Heart left ventricle (tissue), 16 donors: ENCODE measurements around the gene CNGA2. TPM values are rescaled to one million over a fixed set of nuclear protein-coding genes. Genes with fewer than 3 reads are reported as not detected.

ENCODE experiments used
- ATAC-seq, 4 donors: fragments of 200-7000 bp; cut with Tn5 transposase; one replicate each; pipeline ENCODE4 v1.9.1; 2020 to 2022; ENCODE audit warnings: moderate library complexity in 4 of 4, mild to moderate bottlenecking in 3 of 4, moderate number of reproducible peaks in 1 of 4
- DNase-seq, 5 donors: peaks; one replicate each; pipeline ENCODE4 v3.0.0-alpha.2; 2020
- H3K27ac ChIP-seq, 12 donors: fragments of 200-600 bp; sonication (generic) in 4 of 12; one replicate each; pipeline versions ENCODE4 v1.5.0 to v1.8.0; 2016 to 2022; ENCODE audit warnings: mild to moderate bottlenecking in 2 of 12
- H3K27me3 ChIP-seq, 9 donors: fragments of 200-600 bp; sonication (generic) in 2 of 9; one replicate each; pipeline versions ENCODE4 v1.5.1 to v1.8.0; 2016 to 2022; ENCODE audit warnings: mild to moderate bottlenecking in 3 of 9
- H3K36me3 ChIP-seq, 9 donors: fragments of 200-600 bp; sonication (generic) in 2 of 9; one replicate each; pipeline versions ENCODE4 v1.5.0 to v1.8.0; 2018 to 2022; ENCODE audit warnings: mild to moderate bottlenecking in 2 of 9
- H3K4me1 ChIP-seq, 12 donors: fragments of 200-600 bp; sonication (generic) in 4 of 12; one replicate each; pipeline versions ENCODE4 v1.5.0 to v1.8.0; 2016 to 2022; ENCODE audit warnings: mild to moderate bottlenecking in 3 of 12
- H3K4me3 ChIP-seq, 12 donors: fragments of 200-600 bp; sonication (generic) in 4 of 12; one replicate each; pipeline versions ENCODE4 v1.5.0 to v1.8.0; 2017 to 2022; ENCODE audit warnings: mild to moderate bottlenecking in 9 of 12, moderate library complexity in 4 of 12
- H3K9me3 ChIP-seq, 12 donors: fragments of 200-600 bp; sonication (generic) in 4 of 12; one replicate each; pipeline versions ENCODE4 v1.5.0 to v1.8.0; 2016 to 2022; ENCODE audit warnings: mild to moderate bottlenecking in 1 of 12
- CTCF ChIP-seq, 12 donors: fragments of 200-600 bp; sonication (generic) in 4 of 12; IDR thresholded peaks; one replicate each; pipeline versions ENCODE4 v1.5.0 to v1.8.0; 2018 to 2022; ENCODE audit warnings: antibody characterized with exemption in 12 of 12, mild to moderate bottlenecking in 5 of 12
- POLR2A ChIP-seq, 2 donors: fragments of 450-650 bp; IDR thresholded peaks; one replicate each; pipeline ENCODE4 v1.6.1; 2017; ENCODE audit warnings: antibody characterized with exemption in 2 of 2, mild to moderate bottlenecking in 2 of 2, moderate library complexity in 2 of 2
- WGBS, 4 donors: extraction: QIAGEN DNeasy Blood & Tissue Kit in 2 of 4; methylation state at CpG; one replicate each; pipeline versions ENCODE4 v1.1.5 to v1.1.7; 2013 to 2018; 5-methylcytosine and 5-hydroxymethylcytosine counted together
- intact Hi-C, 10 donors: fragments of 100-400 bp; cut with DNase I; formaldehyde crosslinking; loops; one replicate each; pipeline versions ENCODE4 v1.11.1 to v1.14.2; 2022
- polyA plus RNA-seq, 2 donors: library from polyadenylated mRNA; stranded (reverse); fragments of 200-250 nt; gene quantifications; one replicate each; pipeline ENCODE4 v1.2.3, GENCODE V29; 2013
- total RNA-seq, 9 donors: library from RNA; depleted of rRNA in 2 of 9; stranded (reverse); fragments of >200 nt in 2 of 9; fragmentation: NEBNext Ultra II Directional in 3 of 9; extraction: Animal tissue kit (Norgen Biotek cat#: 25700) in 3 of 9; gene quantifications; one replicate each; pipeline versions ENCODE4 v1.1.0 to v1.2.4, GENCODE V29; 2016 to 2023
- donor health status: ischemic (EF 13 %, LVEDD 7.1; RV severe dilation, severe dysfunction).
- donor health status: healthy with polysubstance abuse.
- donor health status: DM: no; HTN: yes; CAD: no.
- donor health status: DM: no; HTN: no; CAD: no.
- donor health status: ischemic (EF 25% LVEDD 6.9; RV normal size, moderate dysfunction).
- donor health status: ischemic (EF 25% LVEDD 5.7; RV mildly dilated, moderate dysfunction).
- donor health status: healthy.
- donor health status: DM: yes; HTN: yes; CAD: no.
- donor health status: ischemic (EF 35%, LVEDD 5.7; RV mildly dilated, moderate dysfunction).
- donor health status: nonischemic (EF 11% LVEDD 7.7; RV severe dilation, severe dysfunction).
- donor health status: DM: yes; HTN: yes; CAD: no.
- donor health status: PGD.
- donor health status: ischemic (EF 29% LVEDD 5.4; RV normal size, mild dysfunction).
- donor health status: nonischemic (EF 23%, LVEDD 6.1; RV moderate dilation, normal function).

Gene CNGA2
- total and polyA plus RNA-seq, 11 donors = not detected

DNA sequence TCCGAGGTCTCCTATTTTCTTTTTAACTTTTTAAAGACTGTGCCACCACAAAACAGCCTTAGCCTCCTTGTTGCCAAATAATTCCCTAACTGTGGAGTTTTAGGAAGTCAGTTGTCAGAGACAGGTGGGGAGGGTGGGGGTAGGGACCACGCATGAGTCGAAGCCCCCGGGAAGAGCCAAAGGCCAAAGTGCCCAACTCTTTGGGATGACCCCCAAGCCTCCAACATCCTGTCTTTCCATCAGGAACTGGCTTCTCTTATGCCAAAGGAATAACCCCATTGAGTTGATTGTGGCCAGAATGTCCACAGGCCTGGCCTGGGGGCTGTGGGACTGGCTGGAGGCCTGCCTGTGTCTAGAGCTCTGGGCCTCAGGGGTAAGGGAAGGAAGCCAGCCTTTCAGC is 33.5 kb upstream of the CNGA2 start:
- DNase-seq (no peak), ATAC-seq (no peak)
- 96 to 98% (median 97%) methylated on average over 4 of the region's 4 CpGs for WGBS, 4 donors
- Histone ChIP-seq H3K36me3 (no peaks in the 10 kb centered on the region), H3K27ac (no peak overlapping the region), H3K9me3 (no peaks in the 10 kb centered on the region), H3K27me3 (no peaks in the 10 kb centered on the region), H3K4me3 (no peak overlapping the region), H3K4me1 (peaks cover 0 to 14% (median 5%) of the 10 kb centered on the region in 12 donors)
- intact Hi-C loops = no loop called here
- TF ChIP-seq CTCF (IDR thresholded peaks at IDR 0.05) (no peak), POLR2A (IDR thresholded peaks at IDR 0.05) (no peak)

DNA sequence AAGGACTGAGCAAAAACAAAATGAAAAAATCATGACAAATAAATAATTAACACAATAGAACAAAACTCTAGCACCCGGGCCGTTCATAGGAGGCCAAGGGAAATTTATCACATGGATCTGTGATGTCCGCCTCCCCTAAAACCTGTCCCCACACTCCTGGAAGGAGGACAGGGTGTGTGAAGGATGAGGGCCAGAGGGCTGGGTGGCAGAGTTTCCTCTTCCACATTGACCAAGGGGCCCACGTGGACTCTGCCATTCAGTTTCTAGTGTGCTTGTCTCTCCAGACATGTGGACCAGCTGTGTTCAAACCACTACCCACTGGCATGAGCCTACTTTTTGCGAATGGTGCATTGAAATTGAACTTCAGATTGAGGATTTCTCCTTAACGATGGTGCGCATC is 33.0 kb upstream of the CNGA2 start:
- H3K4me3 ChIP-seq = no peak overlapping the region
- no peak overlapping the region for H3K27ac ChIP-seq
- TF ChIP-seq POLR2A (IDR thresholded peaks at IDR 0.05) = no peak
- no peaks in the 10 kb centered on the region for H3K36me3 ChIP-seq
- ATAC-seq (no peak), DNase-seq (no peak)
- intact Hi-C loops = no loop called here
- 83 to 96% (median 94%) methylated on average over 7 of the region's 7 CpGs for WGBS, 4 donors
- H3K9me3 ChIP-seq = no peaks in the 10 kb centered on the region
- no peaks in the 10 kb centered on the region for H3K27me3 ChIP-seq
- H3K4me1 ChIP-seq = peaks cover 0 to 14% (median 5%) of the 10 kb centered on the region in 12 donors

DNA sequence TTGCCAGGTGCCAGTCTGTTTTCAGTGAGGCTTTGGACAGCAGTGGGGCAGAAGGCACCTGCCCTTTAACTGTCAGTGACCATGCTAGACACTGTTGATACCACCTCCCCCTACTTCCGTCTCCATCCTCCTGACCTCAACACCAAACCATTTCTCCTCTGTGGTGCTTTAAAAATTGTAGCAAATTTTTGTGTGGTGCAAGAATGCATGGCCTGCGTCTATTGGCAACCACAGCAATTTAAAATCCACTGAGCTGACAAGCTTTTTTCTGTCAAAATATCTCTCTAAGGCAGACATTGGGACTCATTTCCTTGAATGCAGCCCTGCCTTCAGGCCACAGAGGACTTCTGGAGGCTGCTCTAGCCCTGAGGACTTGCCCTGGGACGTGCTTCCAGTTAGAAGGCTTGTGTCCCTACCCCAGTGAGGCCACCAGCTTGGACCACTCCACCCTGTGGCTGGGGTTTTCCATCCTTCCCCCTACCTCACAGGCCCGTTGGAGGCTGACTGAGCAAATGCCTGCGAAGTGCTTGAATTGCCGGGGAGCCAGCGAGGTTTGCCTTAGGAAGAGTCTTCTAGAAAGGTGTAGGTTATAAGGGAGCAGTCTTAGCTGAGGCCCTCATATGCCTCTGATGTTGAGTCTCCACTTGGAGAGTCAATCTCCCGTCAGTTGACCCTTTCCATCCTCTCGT is 32.4 kb upstream of the CNGA2 start:
- Histone ChIP-seq H3K27ac (peak overlapping the region in 5 of 12 donors; percentile 34 to 77 (median 65)), H3K4me3 (no peak overlapping the region), H3K36me3 (no peaks in the 10 kb centered on the region), H3K9me3 (no peaks in the 10 kb centered on the region), H3K27me3 (no peaks in the 10 kb centered on the region), H3K4me1 (peaks cover 0 to 14% (median 5%) of the 10 kb centered on the region in 12 donors)
- TF ChIP-seq POLR2A (IDR thresholded peaks at IDR 0.05) = no peak
- TF ChIP-seq CTCF (IDR thresholded peaks at IDR 0.05) = no peak
- 73 to 92% (median 76%) methylated on average over 9 of the region's 9 CpGs for WGBS, 4 donors
- ATAC-seq (no peak), DNase-seq (no peak)
- intact Hi-C loops = no loop called here

DNA sequence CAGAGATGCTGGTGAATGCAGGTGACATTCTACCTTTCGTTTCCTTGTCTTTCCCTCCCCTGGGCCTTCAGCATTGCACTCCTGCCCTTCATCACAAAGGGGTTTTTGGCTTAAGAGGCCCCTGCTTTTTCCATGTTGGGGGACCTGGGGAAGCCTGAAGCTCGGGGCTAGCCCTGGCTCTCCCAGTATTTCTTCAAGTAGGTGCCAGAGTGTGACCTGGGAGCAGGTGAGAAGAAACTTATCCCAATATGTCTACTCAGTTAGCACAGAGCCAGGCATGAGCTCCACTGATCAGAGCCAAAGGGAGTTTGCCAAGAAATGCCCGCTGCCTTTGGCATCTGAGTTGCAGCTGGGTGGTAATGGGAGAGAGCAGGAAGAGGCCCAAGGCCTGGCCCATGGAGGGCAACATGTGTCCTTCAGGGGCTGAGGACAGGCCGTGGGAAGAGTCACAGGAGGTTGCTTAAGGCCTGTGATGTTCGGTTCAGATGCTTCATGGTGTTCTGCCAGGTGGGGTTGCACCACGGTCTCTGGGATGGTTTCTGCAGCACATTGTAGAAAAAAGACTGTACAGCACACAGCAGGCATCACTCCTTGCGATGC is 31.7 kb upstream of the CNGA2 start:
- 40 to 60% (median 49%) methylated on average over 5 to 7 of the region's 7 CpGs for WGBS, 4 donors
- DNase-seq = no peak
- Histone ChIP-seq H3K4me1 (peaks cover 0 to 14% (median 5%) of the 10 kb centered on the region in 12 donors), H3K9me3 (no peaks in the 10 kb centered on the region), H3K27ac (peak overlapping the region in 7 of 12 donors; percentile 22 to 77 (median 57)), H3K36me3 (no peaks in the 10 kb centered on the region), H3K4me3 (no peak overlapping the region), H3K27me3 (no peaks in the 10 kb centered on the region)
- TF ChIP-seq CTCF (IDR thresholded peaks at IDR 0.05) = no peak
- TF ChIP-seq POLR2A (IDR thresholded peaks at IDR 0.05) = no peak
- intact Hi-C loops = no loop called here
- ATAC-seq = peak in 3 of 4 donors; percentile 21 to 42 (median 22)
